ENCODE results near the gene DDX11.
"Not testable (repeated sequence)": the region's sequence is repeated elsewhere in the genome, so short reads cannot be mapped to it uniquely, and the experiment has no call there.

The DDX11 gene

GRCh38 chr12:31099434-31099833 lies 25.8 kb downstream of the DDX11 start:
- DNase-seq (ENCODE audit: low spot score), result not testable (repeated sequence)

DNA sequence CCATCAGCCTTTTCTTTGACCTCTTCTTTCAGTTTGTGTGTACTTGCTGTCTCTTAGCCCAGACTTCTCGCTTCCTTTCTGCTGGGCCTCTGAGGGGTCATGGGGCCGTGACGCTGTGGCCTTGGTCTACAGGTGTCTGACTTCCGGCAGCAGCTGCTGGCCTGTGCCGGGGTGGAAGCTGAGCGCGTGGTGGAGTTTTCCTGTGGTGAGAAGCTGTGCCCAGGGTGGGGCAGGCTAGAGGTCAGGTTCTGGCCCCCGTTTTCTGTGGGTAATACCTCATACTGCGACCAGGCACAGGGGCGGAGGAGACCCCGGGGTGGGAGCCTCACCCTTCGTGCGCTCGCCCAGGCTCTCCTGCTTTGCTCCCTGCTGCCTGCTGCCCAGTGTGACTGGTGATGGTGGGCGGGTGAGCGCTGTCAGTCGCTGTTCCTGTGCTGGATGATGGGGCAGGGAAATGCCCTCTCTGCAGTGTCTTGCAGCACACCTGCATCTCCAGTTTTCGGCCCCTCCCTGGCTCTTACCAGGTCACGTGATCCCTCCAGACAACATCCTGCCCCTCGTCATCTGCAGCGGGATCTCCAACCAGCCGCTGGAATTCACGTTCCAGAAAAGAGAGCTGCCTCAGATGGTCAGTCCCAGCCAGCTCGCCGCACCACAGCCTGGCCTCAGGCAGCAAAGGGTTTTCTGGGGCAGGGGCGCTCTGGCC lies 27.0 kb downstream of the DDX11 start:
- DNase-seq (ENCODE audit: low spot score), result not testable (repeated sequence)

DNA sequence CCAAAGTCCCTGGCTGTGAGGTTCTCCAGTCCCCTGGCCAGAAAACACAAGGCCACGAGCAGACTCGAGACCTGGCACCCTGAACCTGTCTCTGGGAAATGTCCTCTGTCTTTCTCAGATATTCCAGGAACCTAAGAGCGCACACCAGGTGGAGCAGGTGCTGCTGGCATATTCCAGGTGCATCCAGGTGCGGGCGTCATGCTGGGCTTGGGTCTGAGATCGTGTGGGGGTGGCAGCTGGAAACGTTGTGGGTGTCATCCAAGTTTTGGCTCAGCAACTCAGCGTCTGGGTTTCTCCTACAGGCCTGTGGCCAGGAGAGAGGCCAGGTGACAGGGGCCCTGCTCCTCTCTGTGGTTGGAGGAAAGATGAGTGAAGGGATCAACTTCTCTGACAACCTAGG lies 28.5 kb downstream of the DDX11 start:
- DNase-seq (ENCODE audit: low spot score), result not testable (repeated sequence)

DNA sequence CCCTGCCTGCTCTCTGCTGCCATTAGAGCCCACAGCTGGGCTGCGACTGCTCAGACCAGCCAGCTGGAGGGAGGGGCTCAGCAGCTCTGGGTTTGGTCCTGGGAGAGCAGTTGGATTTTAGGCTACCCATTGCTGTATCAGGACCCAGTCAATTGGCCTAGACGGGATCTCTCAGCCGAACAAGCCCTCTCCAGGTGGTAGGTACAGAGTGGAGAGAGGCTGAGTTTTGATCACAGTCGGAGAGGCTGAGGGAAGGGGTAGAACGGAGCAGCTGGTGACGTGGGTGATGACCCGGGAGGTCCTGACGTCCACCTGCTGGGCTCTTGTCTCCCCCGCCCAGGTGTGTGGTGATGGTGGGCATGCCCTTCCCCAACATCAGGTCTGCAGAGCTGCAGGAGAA lies 28.9 kb downstream of the DDX11 start:
- DNase-seq (ENCODE audit: low spot score), result not testable (repeated sequence)

GRCh38 chr12:31103561-31103975 lies 29.9 kb downstream of the DDX11 start:
- DNase-seq (ENCODE audit: low spot score), result peak; percentile 76

DNA sequence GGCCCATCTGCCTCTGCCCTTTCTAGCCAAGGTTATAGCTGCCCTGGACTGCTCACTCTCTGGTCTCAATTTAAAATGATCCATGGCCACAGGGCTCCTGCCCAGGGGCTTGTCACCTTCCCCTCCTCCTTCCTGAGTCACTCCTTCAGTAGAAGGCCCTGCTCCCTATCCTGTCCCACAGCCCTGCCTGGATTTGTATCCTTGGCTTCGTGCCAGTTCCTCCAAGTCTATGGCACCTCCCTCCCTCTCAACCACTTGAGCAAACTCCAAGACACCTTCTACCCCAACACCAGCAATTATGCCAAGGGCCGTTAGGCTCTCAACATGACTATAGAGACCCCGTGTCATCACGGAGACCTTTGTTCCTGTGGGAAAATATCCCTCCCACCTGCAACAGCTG lies 30.6 kb downstream of the DDX11 start:
- DNase-seq (ENCODE audit: low spot score), result not testable (repeated sequence)

DNA sequence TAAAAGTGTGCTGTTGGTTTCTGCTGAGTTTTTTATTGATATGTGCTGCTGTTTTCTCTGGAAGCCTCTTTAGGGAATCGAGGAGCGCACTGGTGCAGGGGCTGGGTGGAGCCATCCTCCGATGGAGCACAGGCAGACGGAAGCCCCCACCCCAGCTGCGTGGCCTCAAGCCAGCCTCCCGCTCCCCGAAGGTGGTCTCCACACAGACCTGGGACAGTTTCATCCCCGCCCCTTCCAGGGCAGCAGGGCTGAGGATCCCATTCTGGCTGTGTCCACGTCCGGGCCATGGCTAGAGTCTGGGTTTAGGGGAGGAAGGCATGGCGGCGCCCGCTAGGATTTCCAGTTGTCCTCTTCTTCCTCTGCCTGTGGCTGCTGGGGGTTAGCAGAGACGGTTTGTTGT lies 31.1 kb downstream of the DDX11 start:
- not testable (repeated sequence) for DNase-seq (ENCODE audit: low spot score)

DNA sequence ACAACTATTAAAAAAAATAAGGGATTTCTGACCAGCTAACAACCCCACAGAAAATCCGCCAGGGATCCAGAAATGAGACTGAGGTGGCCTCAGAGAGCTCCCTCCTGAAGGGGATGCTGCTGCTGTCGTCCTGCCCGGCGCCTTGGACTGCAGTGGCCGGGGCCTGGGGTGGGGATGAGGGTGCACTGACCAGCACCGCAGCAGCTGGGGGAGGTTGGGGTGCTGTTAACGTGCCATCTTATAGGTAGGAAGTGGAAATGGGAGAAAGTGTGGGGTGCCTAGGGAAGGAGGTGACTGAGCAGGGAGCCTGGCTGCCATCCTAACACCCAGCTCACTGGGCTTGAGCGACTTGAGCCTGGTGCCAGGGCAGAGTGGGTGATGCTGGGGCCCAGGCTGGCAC lies 32.0 kb downstream of the DDX11 start:
- DNase-seq (ENCODE audit: low spot score), result no peak

DNA sequence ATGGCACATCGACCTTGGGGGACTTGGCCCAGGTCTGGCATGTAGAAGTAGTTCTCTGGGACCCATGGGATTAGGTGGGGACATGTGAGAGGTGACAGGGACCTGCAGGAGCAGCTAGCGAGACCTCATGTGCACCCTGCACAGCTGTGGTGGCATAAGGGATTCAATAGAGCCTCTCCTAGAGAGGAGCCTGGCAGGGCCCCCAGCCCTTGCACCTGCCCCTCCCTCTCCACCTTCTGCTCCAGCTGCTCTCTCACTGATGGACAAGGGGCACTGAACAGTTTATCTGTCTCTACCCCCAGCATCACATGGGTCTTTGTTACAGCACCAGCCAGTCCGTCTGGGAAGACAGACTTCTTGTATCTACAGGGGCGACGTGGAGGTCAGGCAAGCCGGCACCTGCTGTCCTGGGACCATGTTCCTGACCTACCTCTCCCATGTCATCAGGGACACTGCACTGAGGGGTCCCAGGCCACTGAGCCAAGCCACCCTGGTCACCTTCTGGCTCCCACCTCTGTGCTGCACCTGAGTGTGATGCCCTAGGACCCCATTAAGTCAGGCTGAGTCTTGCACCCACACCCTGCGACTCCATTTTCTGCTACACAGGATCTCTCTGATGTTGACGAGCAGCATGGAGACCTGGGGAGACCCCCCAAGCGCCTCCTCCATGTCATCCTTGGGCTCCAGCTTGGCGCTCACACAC lies 32.6 kb downstream of the DDX11 start:
- no peak for DNase-seq (ENCODE audit: low spot score)

- DNase-seq (ENCODE audit: low spot score), result not testable (repeated sequence)
Measured at GRCh38 chr12:31109773-31110172, 36.1 kb downstream of the DDX11 start.

- not testable (repeated sequence) for DNase-seq (ENCODE audit: low spot score)
Measured at GRCh38 chr12:31110263-31110662, 36.6 kb downstream of the DDX11 start.

DNA sequence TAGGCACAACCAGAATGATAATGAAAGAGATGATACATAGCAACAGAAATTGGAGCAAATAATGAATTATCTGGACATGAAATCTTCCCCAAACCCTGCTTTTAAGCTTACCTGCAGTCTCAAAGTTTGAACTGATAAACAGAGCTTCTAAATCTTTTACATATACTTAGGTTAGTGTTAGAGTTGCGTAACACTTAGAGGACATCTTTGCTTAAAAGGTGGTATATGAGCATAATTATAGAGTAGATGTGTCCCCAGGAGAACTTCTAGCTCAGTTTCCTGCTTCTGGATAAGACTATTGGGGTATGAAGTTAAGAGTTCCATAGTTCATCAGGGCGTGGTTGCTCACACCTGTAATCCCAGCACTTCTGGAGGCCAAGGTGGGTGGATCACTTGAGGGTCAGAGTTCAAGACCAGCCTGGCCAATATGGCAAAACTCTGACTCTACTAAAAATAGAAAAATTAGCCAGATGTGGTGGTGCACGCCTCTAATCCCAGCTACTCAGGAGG lies 41.5 kb downstream of the DDX11 start:
- not testable (repeated sequence) for DNase-seq (ENCODE audit: low spot score)

- DNase-seq (ENCODE audit: low spot score), result not testable (repeated sequence)
Measured at GRCh38 chr12:31116846-31117202, 43.2 kb downstream of the DDX11 start.

DNA sequence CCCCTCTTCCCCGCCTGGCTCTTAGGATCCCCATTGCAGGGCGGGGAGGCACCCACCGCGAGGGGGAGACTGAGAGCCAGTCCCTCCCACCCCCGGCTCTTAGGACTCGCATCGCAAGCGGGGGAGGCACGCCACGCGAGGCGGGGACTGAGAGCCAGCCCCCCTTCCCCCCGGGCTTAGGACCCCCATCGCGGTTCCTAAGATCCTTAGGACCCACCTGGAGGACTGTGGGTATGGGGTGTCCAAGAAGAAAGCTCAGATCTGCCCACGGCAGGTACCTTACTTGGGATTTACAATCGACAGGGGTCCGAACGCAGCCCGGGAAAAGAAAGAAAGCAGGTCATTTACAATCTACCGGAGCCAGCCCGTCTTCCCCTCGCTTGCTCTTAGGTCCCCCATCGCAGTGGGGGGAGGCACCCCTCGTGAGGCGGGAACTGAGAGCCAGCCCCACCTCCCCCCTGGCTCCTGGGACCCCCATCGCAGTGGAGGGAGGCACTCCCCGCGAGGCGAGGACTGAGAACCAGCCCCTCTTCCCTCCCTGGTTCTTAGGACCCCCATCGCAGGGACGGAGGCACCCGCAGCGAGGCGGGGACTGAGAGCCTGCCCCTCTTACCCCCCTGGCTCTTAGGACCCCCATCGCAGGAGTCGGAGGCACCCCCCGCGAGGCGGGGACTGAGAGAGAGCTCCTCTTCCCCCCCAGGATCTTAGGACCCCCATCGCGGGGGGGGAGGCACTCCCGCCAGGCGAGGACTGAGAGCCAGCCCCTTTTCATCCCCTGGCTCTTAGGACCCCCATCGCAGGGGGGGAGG lies 43.7 kb downstream of the DDX11 start:
- DNase-seq (ENCODE audit: low spot score), result peak; percentile 50

GRCh38 chr12:31118347-31119191 lies 44.9 kb downstream of the DDX11 start:
- peak; percentile 70 for DNase-seq (ENCODE audit: low spot score)

GRCh38 chr12:31119192-31119802 lies 45.6 kb downstream of the DDX11 start:
- DNase-seq (ENCODE audit: low spot score), result no peak

- DNase-seq (ENCODE audit: low spot score), result no peak
Measured at GRCh38 chr12:31119803-31120211, 46.1 kb downstream of the DDX11 start.

GRCh38 chr12:31120392-31121008 lies 46.8 kb downstream of the DDX11 start:
- DNase-seq (ENCODE audit: low spot score), result no peak

DNA sequence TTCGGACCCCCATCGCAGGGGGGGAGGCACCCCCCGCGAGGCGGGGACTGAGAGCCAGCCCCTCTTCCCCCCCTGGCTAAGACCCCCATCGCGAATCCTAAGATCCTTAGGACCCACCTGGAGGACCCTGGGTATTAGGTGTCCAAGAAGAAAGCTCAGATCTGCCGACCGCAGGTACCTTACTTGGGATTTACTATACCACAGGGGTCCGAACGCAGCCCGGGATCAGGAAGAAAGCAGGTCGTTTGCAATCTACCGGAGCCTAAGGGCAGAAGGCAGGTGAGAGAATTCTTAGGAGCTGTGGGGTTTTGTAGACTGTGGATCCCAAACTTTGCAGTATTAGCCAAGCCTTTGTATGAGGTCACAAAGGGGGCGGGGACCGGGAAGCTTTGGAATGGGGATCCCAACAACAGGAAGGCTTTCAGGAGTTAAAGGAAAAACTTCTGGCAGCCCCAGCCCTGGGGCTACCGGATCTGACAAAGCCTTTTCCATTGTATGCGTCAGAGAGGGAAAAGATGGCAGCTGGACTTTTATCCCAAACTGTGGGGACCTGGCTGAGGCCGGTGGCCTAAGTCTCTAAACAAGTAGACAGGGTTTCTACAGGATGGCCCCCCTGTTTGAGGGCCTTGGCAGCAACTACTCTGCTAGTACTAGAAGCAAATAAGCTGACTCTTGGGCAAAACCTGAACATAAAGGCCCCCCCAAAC lies 47.5 kb downstream of the DDX11 start:
- not testable (repeated sequence) for DNase-seq (ENCODE audit: low spot score)

DNA sequence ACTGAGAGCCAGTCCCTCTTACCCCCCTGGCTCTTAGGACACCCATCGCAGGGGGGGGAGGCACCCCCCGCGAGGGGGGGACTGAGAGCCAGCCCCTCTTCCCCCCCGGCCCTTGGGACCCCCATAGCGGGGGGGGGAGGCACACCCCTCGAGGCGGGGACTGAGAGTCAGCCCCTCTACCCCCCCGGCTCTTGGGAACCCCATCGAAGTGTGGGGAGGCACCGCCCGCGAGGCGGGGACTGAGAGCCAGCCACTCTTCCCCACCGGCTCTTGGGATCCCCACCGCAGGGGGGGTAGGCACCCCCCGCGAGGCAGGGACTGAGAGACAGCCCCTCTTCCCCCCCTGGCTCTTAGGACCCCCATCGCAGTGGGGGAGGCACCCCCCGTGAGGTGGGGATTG lies 48.8 kb downstream of the DDX11 start:
- no peak for DNase-seq (ENCODE audit: low spot score)

Measured in SW480 (cell line).